Mesenchymal stem cell (in vitro differentiated cells and primary cell): ENCODE results near the gene MYO18B.

Source experiments
- DNase-seq: peaks from one replicate; pipeline ENCODE4 v3.0.0-alpha.2; 2013
- H2AFZ ChIP-seq: one replicate; pipeline ENCODE4 v1.6.1; 2013; ENCODE audit warnings: low read depth, mild to moderate bottlenecking, control low read depth, inconsistent platforms, low read length, moderate library complexity
- H2AK5ac ChIP-seq: 2 replicates; pipeline ENCODE4 v1.6.1; 2013; ENCODE audit warnings: low read length, moderate library complexity, mild to moderate bottlenecking, inconsistent platforms; ENCODE audit not compliant: severe bottlenecking
- H2BK120ac ChIP-seq: one replicate; pipeline ENCODE4 v1.6.1; 2013; ENCODE audit warnings: low read depth, mild to moderate bottlenecking, inconsistent platforms, low read length, moderate library complexity
- H2BK12ac ChIP-seq, 2 experiments: one replicate each; pipeline ENCODE4 v1.6.1; 2013; ENCODE audit warnings: inconsistent platforms in 2 of 2, low read length in 2 of 2, mild to moderate bottlenecking in 2 of 2, moderate library complexity in 2 of 2, control low read depth in 1 of 2
- H2BK15ac ChIP-seq: one replicate; pipeline ENCODE4 v1.6.1; 2013; ENCODE audit warnings: mild to moderate bottlenecking, low read depth, inconsistent platforms; ENCODE audit not compliant: poor library complexity, severe bottlenecking
- H2BK5ac ChIP-seq: 2 replicates; pipeline ENCODE4 v1.6.1; 2013; ENCODE audit warnings: low read depth, mild to moderate bottlenecking, low read length, control low read depth, inconsistent platforms; ENCODE audit not compliant: poor library complexity, severe bottlenecking
- H3K14ac ChIP-seq, 2 experiments: one replicate each; pipeline ENCODE4 v1.6.1; 2013; ENCODE audit warnings: inconsistent platforms in 2 of 2, low read length in 2 of 2, control low read depth in 1 of 2, mild to moderate bottlenecking in 1 of 2, moderate library complexity in 1 of 2
- H3K18ac ChIP-seq, 2 experiments: one replicate each; pipeline ENCODE4 v1.6.1; 2013; ENCODE audit warnings: inconsistent platforms in 2 of 2, low read length in 2 of 2, control low read depth in 1 of 2, low read depth in 1 of 2, mild to moderate bottlenecking in 1 of 2
- H3K23ac ChIP-seq, 2 experiments: one replicate each; pipeline ENCODE4 v1.6.1; 2013; ENCODE audit warnings: inconsistent platforms in 2 of 2, low read length in 2 of 2, mild to moderate bottlenecking in 2 of 2, moderate library complexity in 2 of 2, control low read depth in 1 of 2
- H3K27ac ChIP-seq: 2 replicates; pipeline ENCODE4 v1.5.1; 2013; ENCODE audit warnings: mild to moderate bottlenecking, moderate library complexity, low read length, control low read depth, inconsistent platforms; ENCODE audit not compliant: poor library complexity, severe bottlenecking
- H3K27me3 ChIP-seq, 2 experiments: 2 replicates each; pipeline versions ENCODE4 v1.6.1 to v1.7.0; 2013; ENCODE audit warnings: low read length in 2 of 2, mild to moderate bottlenecking in 2 of 2, moderate library complexity in 2 of 2, control low read depth in 1 of 2, inconsistent platforms in 1 of 2; ENCODE audit not compliant: control insufficient read depth in 1 of 2, insufficient read depth in 1 of 2
- H3K36me3 ChIP-seq, 2 experiments: 2 replicates each; pipeline versions ENCODE4 v1.6.1 to v1.7.0; 2013; ENCODE audit warnings: low read length in 2 of 2, control low read depth in 1 of 2, inconsistent platforms in 1 of 2, low read depth in 1 of 2, mild to moderate bottlenecking in 1 of 2; ENCODE audit not compliant: insufficient read depth in 2 of 2, control insufficient read depth in 1 of 2
- H3K4ac ChIP-seq, 2 experiments: one replicate each; pipeline ENCODE4 v1.6.1; 2013; ENCODE audit warnings: inconsistent platforms in 2 of 2, low read length in 2 of 2, mild to moderate bottlenecking in 2 of 2, moderate library complexity in 2 of 2, control low read depth in 1 of 2, low read depth in 1 of 2
- H3K4me1 ChIP-seq: 2 replicates; pipeline ENCODE4 v1.6.1; 2013; ENCODE audit warnings: low read depth, low read length, control low read depth; ENCODE audit not compliant: control insufficient read depth, insufficient read depth
- H3K4me2 ChIP-seq: 2 replicates; pipeline ENCODE4 v1.6.1; 2013; ENCODE audit warnings: low read length, mild to moderate bottlenecking, inconsistent platforms; ENCODE audit not compliant: poor library complexity, severe bottlenecking
- H3K4me3 ChIP-seq, 2 experiments: 2 replicates each; pipeline versions ENCODE4 v1.5.1 to v1.7.0; 2013; ENCODE audit warnings: low read length in 2 of 2, mild to moderate bottlenecking in 2 of 2, control low read depth in 1 of 2, low read depth in 1 of 2; ENCODE audit not compliant: insufficient read depth in 1 of 2
- H3K79me1 ChIP-seq: replicated peaks from 2 replicates; pipeline ENCODE4 v1.6.1; 2013; ENCODE audit warnings: mild to moderate bottlenecking, control low read depth, low read length, inconsistent platforms; ENCODE audit not compliant: poor library complexity, severe bottlenecking
- H3K9ac ChIP-seq: 2 replicates; pipeline ENCODE4 v1.7.0; 2013; ENCODE audit warnings: mild to moderate bottlenecking, low read length, moderate library complexity
- H3K9me3 ChIP-seq: 2 replicates; pipeline ENCODE4 v1.7.0; 2013; ENCODE audit warnings: mild to moderate bottlenecking, low read length; ENCODE audit not compliant: control insufficient read depth
- H4K8ac ChIP-seq: one replicate; pipeline ENCODE4 v1.6.1; 2013; ENCODE audit warnings: inconsistent platforms, mild to moderate bottlenecking, low read length, moderate library complexity
- H4K91ac ChIP-seq: one replicate; pipeline ENCODE4 v1.6.1; 2013; ENCODE audit warnings: mild to moderate bottlenecking, low read length, inconsistent platforms
- WGBS: methylation state at CpG from one replicate; pipeline ENCODE4 v1.1.7; 2013; ENCODE audit warnings: mixed read lengths; 5-methylcytosine and 5-hydroxymethylcytosine counted together

Gene MYO18B

DNA sequence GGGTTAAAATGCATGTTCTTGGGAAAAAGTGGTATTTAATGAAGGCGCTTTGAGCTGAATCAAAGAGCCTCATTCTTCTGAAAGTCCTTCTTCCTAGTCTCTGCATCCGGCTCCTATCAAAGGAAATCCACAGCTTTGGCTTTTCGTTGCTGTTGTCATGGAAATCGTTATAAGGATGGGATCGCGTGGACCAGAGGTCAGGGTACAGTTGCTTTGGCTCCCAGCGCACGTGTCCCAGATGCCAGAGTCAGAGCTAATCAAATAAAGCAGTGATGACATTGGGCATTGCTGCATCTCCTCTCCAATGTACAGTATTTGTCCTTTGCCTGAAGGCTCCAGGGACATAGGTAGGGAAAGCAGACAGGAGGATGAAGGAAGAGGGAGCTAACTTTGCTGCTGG, 181.9 kb downstream of the MYO18B start:
- Histone ChIP-seq H3K36me3 (no peaks in the 10 kb centered on the region), H3K18ac (no peak overlapping the region), H2BK5ac (no peak overlapping the region), H3K4me3 (no peak overlapping the region), H2AK5ac (no peak overlapping the region), H2BK12ac (no peak overlapping the region), H2BK15ac (no peak overlapping the region), H4K8ac (no peak overlapping the region), H3K4me2 (no peak overlapping the region), H3K79me1 (no peaks in the 10 kb centered on the region), H3K27ac (no peak overlapping the region), H3K9ac (no peak overlapping the region), H3K23ac (no peak overlapping the region), H3K14ac (no peak overlapping the region), H3K27me3 (peaks cover 0 to 4% of the 10 kb centered on the region in 2 experiments), H3K4ac (no peak overlapping the region), H2AFZ (no peak overlapping the region), H4K91ac (no peak overlapping the region), H2BK120ac (no peak overlapping the region), H3K9me3 (no peaks in the 10 kb centered on the region), H3K4me1 (no peaks in the 10 kb centered on the region)
- DNase-seq = no peak
- 64% methylated on average over 8 of the region's 8 CpGs for WGBS

DNA sequence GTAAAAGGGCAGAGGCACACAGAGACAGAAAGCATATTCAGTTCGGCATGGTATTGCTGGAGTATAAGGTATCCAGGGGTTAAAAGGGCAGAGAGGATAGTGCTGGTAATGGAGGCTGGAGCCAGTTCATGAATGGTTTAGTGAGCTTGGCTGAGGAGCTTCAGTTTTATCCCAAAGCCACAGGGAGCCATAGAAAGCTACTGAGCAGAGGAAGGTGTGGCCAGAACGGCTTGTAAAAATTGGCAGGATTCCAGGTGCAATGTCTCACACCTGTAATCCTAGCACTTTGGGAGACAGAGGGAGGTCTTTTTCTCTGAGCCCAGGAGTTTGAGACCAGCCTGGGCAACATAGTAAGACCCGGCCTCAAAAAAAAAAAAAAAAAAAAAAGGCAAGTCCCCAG, 186.1 kb downstream of the MYO18B start:
- no peak overlapping the region for H4K8ac ChIP-seq
- H3K23ac ChIP-seq = no peak overlapping the region
- no peaks in the 10 kb centered on the region for H3K36me3 ChIP-seq
- no peak overlapping the region for H2BK15ac ChIP-seq
- no peak overlapping the region for H2BK12ac ChIP-seq
- H2AK5ac ChIP-seq = no peak overlapping the region
- no peaks in the 10 kb centered on the region for H3K4me1 ChIP-seq
- H3K18ac ChIP-seq = no peak overlapping the region
- WGBS = 76% methylated on average over 3 of the region's 3 CpGs
- H3K27ac ChIP-seq = no peak overlapping the region
- H3K14ac ChIP-seq = no peak overlapping the region
- no peak for DNase-seq
- H3K27me3 ChIP-seq = peaks cover 0 to 4% of the 10 kb centered on the region in 2 experiments
- no peak overlapping the region for H4K91ac ChIP-seq
- no peak overlapping the region for H3K4me2 ChIP-seq
- H3K79me1 ChIP-seq = no peaks in the 10 kb centered on the region
- no peaks in the 10 kb centered on the region for H3K9me3 ChIP-seq
- H3K4ac ChIP-seq = no peak overlapping the region
- no peak overlapping the region for H3K9ac ChIP-seq
- H2AFZ ChIP-seq = no peak overlapping the region
- no peak overlapping the region for H2BK120ac ChIP-seq
- H2BK5ac ChIP-seq = no peak overlapping the region
- no peak overlapping the region for H3K4me3 ChIP-seq

DNA sequence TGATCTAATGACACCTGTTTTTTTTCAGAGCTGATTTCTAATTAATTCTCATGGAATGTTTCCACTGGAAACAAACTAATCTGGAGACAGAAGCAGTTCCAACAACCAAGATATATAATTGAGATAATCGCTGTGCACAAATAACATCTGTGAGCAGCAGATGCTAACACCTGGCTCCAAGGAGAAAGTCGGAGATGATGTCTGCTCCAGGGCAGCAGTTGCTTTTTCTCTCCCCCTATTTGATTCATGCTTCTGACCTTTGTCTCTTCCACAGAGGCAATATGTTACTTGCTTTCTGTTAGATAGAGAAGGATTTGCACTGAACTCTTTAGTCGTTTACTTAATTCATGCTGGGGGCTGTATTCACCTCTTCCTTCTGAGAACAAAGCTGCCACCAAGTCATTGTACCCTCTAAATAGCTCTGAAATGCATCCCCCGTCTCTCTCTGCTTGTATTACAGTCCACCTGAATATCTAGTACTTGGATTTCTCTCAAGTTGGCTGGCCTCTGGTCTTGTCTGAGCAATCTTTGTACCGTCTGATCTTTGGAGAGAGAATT, 187.4 kb downstream of the MYO18B start:
- H2AK5ac ChIP-seq = no peak overlapping the region
- H3K9ac ChIP-seq = no peak overlapping the region
- 81% methylated on average over 5 of the region's 5 CpGs for WGBS
- no peak overlapping the region for H2BK5ac ChIP-seq
- H3K23ac ChIP-seq = no peak overlapping the region
- H4K8ac ChIP-seq = no peak overlapping the region
- no peak overlapping the region for H3K27ac ChIP-seq
- H2BK12ac ChIP-seq = no peak overlapping the region
- no peak overlapping the region for H2AFZ ChIP-seq
- no peaks in the 10 kb centered on the region for H3K27me3 ChIP-seq
- no peak overlapping the region for H3K18ac ChIP-seq
- no peak overlapping the region for H3K14ac ChIP-seq
- no peaks in the 10 kb centered on the region for H3K36me3 ChIP-seq
- H3K4me1 ChIP-seq = no peaks in the 10 kb centered on the region
- no peak overlapping the region for H3K4me3 ChIP-seq
- H3K4me2 ChIP-seq = no peak overlapping the region
- H4K91ac ChIP-seq = no peak overlapping the region
- no peak for DNase-seq
- no peak overlapping the region for H2BK15ac ChIP-seq
- peaks cover 5% of the 10 kb centered on the region for H3K9me3 ChIP-seq
- H3K4ac ChIP-seq = no peak overlapping the region
- H2BK120ac ChIP-seq = no peak overlapping the region
- no peaks in the 10 kb centered on the region for H3K79me1 ChIP-seq

DNA sequence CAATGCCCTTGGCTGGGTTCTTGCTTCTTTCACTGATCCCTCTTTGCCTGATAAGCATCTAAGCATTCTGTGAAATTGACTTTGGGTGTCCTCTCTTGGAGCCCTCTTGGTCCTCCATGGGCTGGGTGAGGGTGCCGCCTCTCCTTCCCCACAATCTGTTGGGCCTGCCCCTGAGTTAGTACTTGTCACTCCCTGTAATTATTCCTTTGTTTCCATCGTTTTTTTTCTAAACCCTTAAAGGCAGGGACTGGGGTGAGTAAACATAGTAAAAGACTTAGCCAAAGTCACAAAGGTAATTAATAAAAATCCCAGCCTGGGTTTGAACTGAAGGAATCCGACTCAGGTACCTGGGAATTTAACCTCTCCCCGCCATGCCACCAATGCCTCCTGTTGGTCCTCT, 188.1 kb downstream of the MYO18B start:
- 72% methylated on average over 4 of the region's 4 CpGs for WGBS

More for the DNA sequence above, 188.1 kb downstream of the MYO18B start:
- no peak for DNase-seq
- Histone ChIP-seq H2BK15ac (no peak overlapping the region), H3K4me1 (no peaks in the 10 kb centered on the region), H2BK5ac (no peak overlapping the region), H3K36me3 (no peaks in the 10 kb centered on the region), H3K9ac (no peak overlapping the region), H2BK120ac (no peak overlapping the region), H4K8ac (no peak overlapping the region), H3K79me1 (no peaks in the 10 kb centered on the region), H2AFZ (no peak overlapping the region), H3K4ac (no peak overlapping the region), H3K27ac (no peak overlapping the region), H3K23ac (no peak overlapping the region), H2BK12ac (no peak overlapping the region), H3K9me3 (peaks cover 5% of the 10 kb centered on the region), H3K27me3 (no peaks in the 10 kb centered on the region), H4K91ac (no peak overlapping the region), H3K14ac (no peak overlapping the region), H3K4me2 (no peak overlapping the region), H3K4me3 (no peak overlapping the region), H3K18ac (no peak overlapping the region), H2AK5ac (no peak overlapping the region)
